Activated T-helper 2 cell treated with anti-CD3 and anti-CD28 coated beads, Interferon-gamma antibody, Interleukin-2, Interleukin-4, amounts not matched to agents 10 μg/mL and 5 μg/mL and 100 μg/mL, durations not matched to agents 14 hours and 24 hours and 36 hours (primary cell): ENCODE measurements around the gene SLC9A1. TPM values are rescaled to one million over a fixed set of nuclear protein-coding genes. Genes with fewer than 3 reads are reported as not detected.

Source experiments
- DNase-seq: peaks from one replicate; pipeline ENCODE4 v3.0.0; 2021; ENCODE audit warnings: low spot score
- H3K27ac Mint-ChIP-seq: one replicate; pipeline ENCODE4 v1.8.0; 2021; ENCODE audit warnings: mixed read lengths
- H3K27me3 Mint-ChIP-seq: one replicate; pipeline ENCODE4 v1.8.0; 2021; ENCODE audit warnings: low read depth, mixed read lengths
- H3K36me3 Mint-ChIP-seq: one replicate; pipeline ENCODE4 v1.8.0; 2021; ENCODE audit warnings: low read depth, mixed read lengths
- H3K4me1 Mint-ChIP-seq: one replicate; pipeline ENCODE4 v1.8.0; 2021; ENCODE audit warnings: low read depth, mixed read lengths
- H3K4me3 Mint-ChIP-seq: one replicate; pipeline ENCODE4 v1.8.0; 2021; ENCODE audit warnings: low read depth, mild to moderate bottlenecking, moderate library complexity, mixed read lengths
- H3K9me3 Mint-ChIP-seq: one replicate; pipeline ENCODE4 v1.8.0; 2021; ENCODE audit warnings: mixed read lengths
- intact Hi-C: fragments of 100-400 bp; cut with micrococcal nuclease; formaldehyde crosslinking; loops from one replicate; pipeline ENCODE4 v1.15.1; 2023
- total RNA-seq: library from RNA; stranded (reverse); gene quantifications from 2 replicates; pipeline ENCODE4 v1.2.3, GENCODE V29; 2022

The SLC9A1 gene
- total RNA-seq, 1 donor from 2014 or later, result 27.2 TPM

DNA sequence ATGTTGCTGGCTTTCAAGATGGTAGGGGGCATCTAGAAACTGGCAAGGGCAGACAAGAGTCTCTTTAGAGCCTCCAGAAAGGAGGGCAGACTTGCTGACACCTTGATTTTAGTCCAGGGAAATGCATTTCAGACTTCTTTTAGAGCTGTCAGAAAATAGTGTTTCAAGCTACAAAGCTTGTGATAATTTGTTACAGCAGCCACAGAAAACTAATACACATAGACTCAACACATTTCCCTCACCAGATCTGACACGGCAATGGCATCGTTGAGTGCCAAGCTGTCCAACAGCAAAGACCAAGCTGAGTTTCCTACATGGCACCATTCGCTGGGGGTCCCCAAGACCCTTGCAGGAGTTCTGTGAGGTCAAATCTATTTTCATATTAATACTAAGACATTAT is 62.0 kb downstream of the SLC9A1 start:
- Mint-ChIP-seq H3K36me3 (no peaks in the 10 kb centered on the region), H3K27me3 (no peaks in the 10 kb centered on the region), H3K4me3 (no peak overlapping the region), H3K4me1 (no peaks in the 10 kb centered on the region), H3K27ac (no peak overlapping the region), H3K9me3 (no peaks in the 10 kb centered on the region)
- intact Hi-C loops, result no loop called here
- no peak for DNase-seq

DNA sequence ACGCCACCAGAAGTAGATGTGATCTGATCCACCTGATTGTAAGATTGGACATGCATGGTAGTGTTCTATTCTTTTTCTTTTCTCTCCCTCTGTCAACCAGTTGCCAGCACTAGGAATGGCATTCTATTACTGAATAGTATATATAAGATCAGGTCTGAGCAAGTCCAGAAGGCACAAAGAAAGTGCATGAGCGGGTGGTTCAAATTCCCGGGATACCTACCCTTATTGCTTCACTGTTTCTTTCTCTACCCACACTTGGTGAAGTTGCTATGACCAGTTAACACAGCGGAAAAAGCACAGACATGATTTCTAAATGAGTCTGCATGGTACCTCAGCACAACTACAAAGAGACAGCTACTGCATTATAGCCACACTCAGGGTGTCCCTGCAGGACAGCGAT is 64.0 kb downstream of the SLC9A1 start:
- Mint-ChIP-seq H3K27me3 (no peaks in the 10 kb centered on the region), H3K36me3 (no peaks in the 10 kb centered on the region), H3K4me3 (no peak overlapping the region), H3K27ac (no peak overlapping the region), H3K9me3 (peaks cover 4% of the 10 kb centered on the region), H3K4me1 (no peaks in the 10 kb centered on the region)
- intact Hi-C loops, result no loop called here
- no peak for DNase-seq

DNA sequence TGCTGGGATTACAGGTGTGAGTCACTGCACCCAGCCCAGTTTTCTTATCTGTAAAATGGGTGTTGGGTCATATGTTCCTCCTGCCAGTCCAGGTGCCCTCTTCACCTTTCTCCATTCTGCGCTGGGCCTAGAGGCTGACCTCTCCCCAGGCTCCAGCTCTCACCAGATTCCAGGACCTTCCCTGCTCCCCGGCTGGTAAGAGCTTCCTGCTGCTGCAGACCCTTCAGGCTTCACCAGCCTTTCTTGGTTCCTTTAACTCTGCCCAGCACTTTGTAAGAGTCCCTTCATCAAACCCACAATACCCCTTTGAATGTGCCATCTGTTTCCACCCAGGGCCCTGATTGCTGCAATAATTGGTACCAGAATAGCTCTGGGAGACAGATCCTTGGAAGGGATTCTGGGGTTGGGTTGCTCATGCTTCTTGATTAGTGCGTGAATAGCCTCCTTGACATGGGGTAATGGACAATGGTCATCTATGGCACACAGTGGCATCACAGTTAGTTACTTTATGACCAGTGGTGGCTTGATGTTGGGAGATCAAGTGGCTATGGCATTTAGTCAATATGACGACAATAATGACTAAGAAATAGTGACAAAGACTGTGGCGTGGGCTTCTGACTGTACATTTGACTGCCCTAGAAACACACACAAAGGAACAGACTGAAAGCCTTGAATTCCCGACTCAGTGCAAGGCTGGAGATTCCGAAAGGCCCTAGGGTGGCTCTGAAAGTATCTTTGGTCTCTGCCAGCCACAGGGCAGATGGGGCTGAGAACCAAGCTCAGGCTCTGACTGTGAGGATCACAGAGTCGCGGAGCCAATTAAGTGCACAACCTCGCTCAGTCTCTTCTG is 67.3 kb downstream of the SLC9A1 start:
- Mint-ChIP-seq H3K36me3 (no peaks in the 10 kb centered on the region), H3K9me3 (peaks cover 4% of the 10 kb centered on the region), H3K4me3 (no peak overlapping the region), H3K27ac (no peak overlapping the region), H3K4me1 (no peaks in the 10 kb centered on the region), H3K27me3 (peaks cover 3% of the 10 kb centered on the region)
- intact Hi-C loops, result no loop called here
- DNase-seq, result no peak

DNA sequence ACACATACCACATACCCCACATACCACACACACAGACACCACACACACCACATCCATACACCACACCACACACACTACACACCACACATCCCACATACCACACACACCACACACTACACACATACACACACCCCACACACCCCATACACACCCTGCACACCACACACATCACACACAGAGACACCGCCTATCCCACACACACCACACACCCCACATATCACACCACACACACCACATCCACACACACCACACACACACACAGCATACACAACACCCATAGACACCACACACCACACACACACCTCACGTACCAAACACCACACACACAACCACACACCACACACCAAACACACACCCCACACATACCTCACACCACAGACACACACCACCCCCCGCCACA is 68.3 kb downstream of the SLC9A1 start:
- no peak for DNase-seq
- H3K27ac Mint-ChIP-seq, result no peak overlapping the region
- H3K27me3 Mint-ChIP-seq, result peaks cover 3% of the 10 kb centered on the region
- H3K9me3 Mint-ChIP-seq, result peaks cover 4% of the 10 kb centered on the region
- no peaks in the 10 kb centered on the region for H3K36me3 Mint-ChIP-seq
- intact Hi-C loops, result no loop called here
- no peak overlapping the region for H3K4me3 Mint-ChIP-seq
- no peaks in the 10 kb centered on the region for H3K4me1 Mint-ChIP-seq

DNA sequence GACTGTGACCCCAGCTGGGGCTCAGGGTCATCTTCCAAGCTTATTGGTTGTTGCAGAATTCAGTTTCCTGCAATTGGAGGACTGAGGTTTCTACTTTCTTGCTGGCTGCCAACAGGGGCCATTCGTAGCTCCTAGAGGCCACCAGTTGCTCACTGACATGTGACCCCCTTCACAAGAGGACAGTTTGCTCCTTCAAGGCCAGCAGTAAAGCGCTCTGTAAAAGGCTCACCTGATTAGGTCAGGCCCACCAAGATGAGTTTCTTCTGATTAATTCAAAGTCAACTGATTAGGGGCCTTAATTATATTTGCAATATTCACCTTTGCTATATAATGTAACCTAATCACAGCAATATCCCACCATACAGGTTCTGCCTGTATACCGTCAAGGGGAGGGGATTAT is 68.9 kb downstream of the SLC9A1 start:
- no peak overlapping the region for H3K4me3 Mint-ChIP-seq
- H3K27me3 Mint-ChIP-seq, result peaks cover 3% of the 10 kb centered on the region
- no peak for DNase-seq
- H3K27ac Mint-ChIP-seq, result no peak overlapping the region
- no peaks in the 10 kb centered on the region for H3K36me3 Mint-ChIP-seq
- H3K9me3 Mint-ChIP-seq, result peaks cover 4% of the 10 kb centered on the region
- intact Hi-C loops, result no loop called here
- H3K4me1 Mint-ChIP-seq, result no peaks in the 10 kb centered on the region

DNA sequence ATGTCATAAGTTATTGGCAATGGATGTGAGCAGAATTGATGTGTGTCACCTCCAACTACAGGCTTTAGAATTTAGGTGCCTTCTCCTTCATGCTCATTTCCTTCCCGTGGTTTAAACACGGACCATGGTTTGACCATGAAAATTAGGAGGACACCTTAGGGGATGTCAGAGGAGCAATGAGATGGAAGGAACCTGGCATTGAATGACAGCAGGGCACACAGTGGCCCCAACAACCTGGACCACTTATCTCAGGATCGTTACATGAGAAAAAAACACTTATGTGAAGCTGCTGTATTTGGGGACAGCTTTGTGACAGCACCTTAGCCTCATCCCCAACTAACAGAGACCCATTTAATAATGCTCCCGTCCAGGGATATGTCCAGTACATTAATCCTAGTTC is 70.8 kb downstream of the SLC9A1 start:
- Mint-ChIP-seq H3K4me3 (no peak overlapping the region), H3K36me3 (no peaks in the 10 kb centered on the region), H3K4me1 (no peaks in the 10 kb centered on the region), H3K9me3 (peaks cover 4% of the 10 kb centered on the region), H3K27me3 (peaks cover 6% of the 10 kb centered on the region), H3K27ac (no peak overlapping the region)
- intact Hi-C loops, result no loop called here
- DNase-seq, result no peak

DNA sequence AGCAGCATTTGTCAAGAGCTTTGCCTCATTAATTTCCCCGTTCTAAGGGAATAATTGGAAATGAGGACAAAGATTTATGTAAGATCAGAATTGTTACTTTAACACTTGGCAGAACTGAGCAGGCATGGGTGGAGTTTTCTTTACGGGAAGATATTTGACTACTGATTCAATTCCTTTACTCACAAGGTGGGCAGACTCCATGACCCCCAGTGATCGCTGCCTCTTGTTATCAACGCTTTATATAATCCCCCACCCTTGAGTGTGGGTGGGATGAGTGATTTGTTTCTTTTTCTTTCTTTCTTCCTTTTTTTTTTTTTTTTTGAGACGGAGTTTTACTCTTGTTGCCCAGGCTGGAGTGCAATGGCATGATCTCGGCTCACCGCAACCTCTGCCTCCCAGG is 77.0 kb downstream of the SLC9A1 start:
- Mint-ChIP-seq H3K27me3 (peaks cover 12% of the 10 kb centered on the region), H3K27ac (no peak overlapping the region), H3K4me3 (no peak overlapping the region), H3K9me3 (no peaks in the 10 kb centered on the region), H3K4me1 (no peaks in the 10 kb centered on the region), H3K36me3 (no peaks in the 10 kb centered on the region)
- intact Hi-C loops, result no loop called here
- DNase-seq, result no peak

DNA sequence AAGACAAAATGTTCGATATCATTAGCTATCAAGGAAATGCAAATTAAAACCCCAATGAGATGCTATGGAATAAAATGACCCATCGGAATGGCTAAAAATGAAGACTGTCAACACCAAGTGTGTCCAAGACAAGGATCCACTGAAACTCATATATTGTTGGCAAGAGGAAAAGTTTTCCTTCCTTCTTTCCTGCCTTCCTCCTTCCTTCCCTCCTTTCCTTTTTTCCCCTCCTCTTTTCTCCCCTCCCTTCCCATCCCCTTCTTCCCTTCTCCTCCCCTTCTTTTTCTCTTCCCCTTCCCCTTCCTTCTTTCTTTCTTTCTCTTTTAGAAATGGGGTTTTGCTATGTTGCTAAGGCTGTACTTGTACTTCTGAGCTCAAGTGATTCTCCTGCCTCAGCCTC is 78.1 kb downstream of the SLC9A1 start:
- H3K4me1 Mint-ChIP-seq, result no peaks in the 10 kb centered on the region
- intact Hi-C loops, result no loop called here
- no peak overlapping the region for H3K27ac Mint-ChIP-seq
- H3K9me3 Mint-ChIP-seq, result no peaks in the 10 kb centered on the region
- H3K4me3 Mint-ChIP-seq, result no peak overlapping the region
- H3K27me3 Mint-ChIP-seq, result peaks cover 12% of the 10 kb centered on the region
- DNase-seq, result no peak
- no peaks in the 10 kb centered on the region for H3K36me3 Mint-ChIP-seq

DNA sequence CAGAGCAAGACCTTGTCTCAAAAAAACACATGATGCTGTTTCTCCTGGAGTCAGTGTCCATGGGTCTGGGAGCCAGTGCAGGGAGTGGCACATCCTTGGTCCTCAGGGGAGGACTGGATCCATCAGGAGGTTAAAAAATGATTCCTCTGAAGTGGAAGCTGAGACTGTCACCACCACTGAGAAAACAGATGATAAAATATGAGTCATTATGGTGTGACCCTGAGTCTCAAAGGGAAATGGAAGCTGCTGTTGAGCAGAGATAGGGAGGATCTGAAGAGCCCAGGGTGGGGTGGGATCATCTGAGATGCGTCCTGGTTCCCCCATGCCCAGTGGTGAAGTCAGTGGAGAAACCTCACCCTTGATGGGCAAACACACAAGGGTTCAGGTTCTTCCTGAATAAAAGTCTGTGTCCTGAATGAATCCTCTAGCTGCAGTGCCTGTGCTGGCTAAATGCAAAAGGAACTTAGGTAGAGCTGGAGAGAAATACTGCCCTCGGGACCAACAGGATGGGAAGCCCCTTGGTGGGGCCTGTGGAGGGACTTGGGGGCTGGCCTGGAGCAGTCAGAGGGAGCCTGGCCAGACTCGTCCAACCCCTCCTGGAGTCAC is 80.6 kb downstream of the SLC9A1 start:
- Mint-ChIP-seq H3K36me3 (no peaks in the 10 kb centered on the region), H3K4me3 (no peak overlapping the region), H3K27ac (no peak overlapping the region), H3K4me1 (no peaks in the 10 kb centered on the region), H3K27me3 (peaks cover 9% of the 10 kb centered on the region), H3K9me3 (no peaks in the 10 kb centered on the region)
- intact Hi-C loops, result no loop called here
- DNase-seq, result no peak

DNA sequence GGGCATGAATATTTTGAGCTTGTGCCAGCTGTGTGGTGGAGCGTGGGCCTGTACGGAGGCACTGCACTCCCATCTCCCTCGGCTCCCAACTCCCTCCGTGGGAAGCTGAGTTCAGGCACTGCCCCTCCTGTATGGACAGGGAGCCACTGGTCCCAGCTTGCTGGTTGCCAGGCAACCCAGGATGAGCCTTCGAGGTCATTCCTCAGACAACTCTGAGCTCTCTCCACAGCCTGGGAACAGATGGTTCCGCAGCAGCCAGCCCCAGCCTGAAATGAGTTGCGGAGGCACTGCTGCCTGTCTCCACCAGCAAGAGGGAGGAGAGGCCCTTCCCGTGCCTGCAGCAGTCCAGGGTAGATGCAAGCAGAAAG is 83.9 kb downstream of the SLC9A1 start:
- no peaks in the 10 kb centered on the region for H3K9me3 Mint-ChIP-seq
- H3K4me1 Mint-ChIP-seq, result no peaks in the 10 kb centered on the region

DNA sequence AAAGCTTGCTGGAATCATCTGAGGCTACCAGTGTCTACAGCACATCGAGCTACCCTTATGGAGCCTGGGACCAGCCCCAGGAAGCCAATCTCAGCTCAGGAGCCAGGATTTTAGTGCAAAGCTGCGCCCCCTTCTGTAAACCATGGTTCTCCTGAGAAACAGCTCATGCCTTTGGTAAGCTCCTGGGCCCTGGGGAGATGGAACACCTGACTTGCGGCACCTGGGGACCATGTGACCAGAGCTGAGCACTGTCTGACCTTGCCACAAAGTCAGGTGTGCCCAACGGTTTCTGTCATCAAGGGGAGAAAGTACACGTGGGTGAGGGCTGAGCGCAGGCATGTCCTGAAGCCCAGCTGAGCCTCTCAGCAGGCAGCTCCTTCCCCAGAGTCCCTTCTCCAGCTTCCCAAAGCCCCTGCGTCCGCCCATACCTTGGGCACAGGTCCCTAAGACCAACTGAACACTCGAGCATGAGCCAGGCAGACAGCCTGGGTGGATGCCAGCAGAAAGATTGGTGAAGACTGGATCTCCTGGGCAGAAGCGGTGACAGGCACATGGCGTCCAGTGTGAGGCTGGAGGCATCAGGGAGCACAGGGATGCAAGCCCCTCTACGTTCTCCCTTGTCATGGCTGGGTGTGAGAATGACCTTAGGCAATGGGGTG is 84.4 kb downstream of the SLC9A1 start:
- H3K4me3 Mint-ChIP-seq, result no peak overlapping the region
- H3K27me3 Mint-ChIP-seq, result no peaks in the 10 kb centered on the region
- no peak for DNase-seq
- H3K4me1 Mint-ChIP-seq, result no peaks in the 10 kb centered on the region
- intact Hi-C loops, result no loop called here
- no peak overlapping the region for H3K27ac Mint-ChIP-seq
- H3K36me3 Mint-ChIP-seq, result no peaks in the 10 kb centered on the region
- H3K9me3 Mint-ChIP-seq, result no peaks in the 10 kb centered on the region

More for the DNA sequence above, 83.9 kb downstream of the SLC9A1 start:
- intact Hi-C loops, result no loop called here
- no peaks in the 10 kb centered on the region for H3K36me3 Mint-ChIP-seq
- no peaks in the 10 kb centered on the region for H3K27me3 Mint-ChIP-seq
- DNase-seq, result no peak
- no peak overlapping the region for H3K27ac Mint-ChIP-seq
- no peak overlapping the region for H3K4me3 Mint-ChIP-seq

DNA sequence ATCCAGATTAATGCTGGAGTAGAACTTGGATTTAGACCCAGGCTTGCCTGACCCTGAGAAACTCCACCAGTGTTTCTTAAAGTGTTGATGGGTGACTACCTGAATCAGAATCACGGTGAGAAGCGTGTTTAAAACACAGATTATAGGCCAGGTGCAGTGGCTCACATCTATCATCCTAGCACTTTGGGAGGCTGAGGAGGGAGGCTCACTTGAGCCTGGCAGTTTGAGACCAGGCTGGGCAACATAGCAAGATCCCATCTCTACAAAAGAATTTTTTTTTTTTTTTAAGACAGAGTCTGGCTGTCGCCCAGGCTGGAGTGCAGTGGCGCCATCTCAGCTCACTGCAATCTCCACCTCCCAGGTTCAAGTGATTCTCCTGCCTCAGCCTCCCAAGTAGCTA is 86.0 kb downstream of the SLC9A1 start:
- Mint-ChIP-seq H3K9me3 (no peaks in the 10 kb centered on the region), H3K27me3 (no peaks in the 10 kb centered on the region), H3K4me1 (no peaks in the 10 kb centered on the region), H3K36me3 (no peaks in the 10 kb centered on the region), H3K4me3 (no peak overlapping the region), H3K27ac (no peak overlapping the region)
- intact Hi-C loops, result no loop called here
- DNase-seq, result no peak

DNA sequence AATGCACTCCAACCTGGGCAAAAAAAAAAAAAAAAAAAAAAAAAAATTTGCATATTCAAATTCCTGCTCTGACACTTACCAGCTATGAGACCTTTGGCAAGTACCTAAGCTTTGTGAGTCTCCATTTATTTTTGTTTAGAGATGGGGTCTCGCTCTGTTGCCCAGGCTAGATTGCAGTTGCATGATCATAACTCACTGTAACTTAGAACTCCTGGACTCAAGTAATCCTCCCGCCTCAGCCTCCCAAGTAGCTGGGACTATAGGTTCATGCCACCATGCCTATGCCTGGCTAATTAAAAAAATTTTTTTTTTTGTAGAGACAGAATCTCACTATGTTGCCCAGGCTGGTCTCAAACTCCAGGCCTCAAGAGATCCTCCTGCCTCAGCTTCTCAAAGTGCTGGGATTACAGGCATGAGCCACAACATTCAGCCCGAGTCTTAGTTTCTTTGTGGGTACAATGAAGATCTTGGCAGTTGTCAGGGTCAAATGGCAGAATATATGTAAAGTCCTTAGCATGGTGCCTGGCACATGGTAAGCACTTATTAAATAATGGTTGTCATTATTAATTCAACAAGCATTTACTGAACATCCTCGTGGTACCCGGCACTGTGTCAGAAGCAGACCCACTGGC is 88.8 kb downstream of the SLC9A1 start:
- no peak for DNase-seq
- Mint-ChIP-seq H3K27me3 (no peaks in the 10 kb centered on the region), H3K36me3 (no peaks in the 10 kb centered on the region), H3K4me3 (no peak overlapping the region), H3K4me1 (no peaks in the 10 kb centered on the region), H3K27ac (no peak overlapping the region), H3K9me3 (no peaks in the 10 kb centered on the region)
- intact Hi-C loops, result no loop called here
